HFF-Myc (cell line): ENCODE measurements around the gene PARD6A.
"Not testable (repeated sequence)": the region's sequence is repeated elsewhere in the genome, so short reads cannot be mapped to it uniquely, and the experiment has no call there.

Experiments
- DNase-seq: peaks from one replicate; pipeline ENCODE4 v3.0.0-alpha.2; 2011; ENCODE audit warnings: low read depth; ENCODE audit errors: extremely low read depth
- H3K4me3 ChIP-seq: replicated peaks from 2 replicates; pipeline ENCODE4 v1.5.1; 2011; ENCODE audit warnings: low read depth, mild to moderate bottlenecking, control low read depth, low read length
- TF ChIP-seq, protein P1 (sequence below): IDR thresholded peaks from 2 replicates; pipeline ENCODE4 v1.5.1; 2012; ENCODE audit warnings: mild to moderate bottlenecking, low read depth, low read length, control low read depth; ENCODE audit errors: missing control alignments

PARD6A gene

GRCh38 chr16:67676939-67677338 lies 16.2 kb downstream of the PARD6A start:
- TF ChIP-seq, protein P1, sequence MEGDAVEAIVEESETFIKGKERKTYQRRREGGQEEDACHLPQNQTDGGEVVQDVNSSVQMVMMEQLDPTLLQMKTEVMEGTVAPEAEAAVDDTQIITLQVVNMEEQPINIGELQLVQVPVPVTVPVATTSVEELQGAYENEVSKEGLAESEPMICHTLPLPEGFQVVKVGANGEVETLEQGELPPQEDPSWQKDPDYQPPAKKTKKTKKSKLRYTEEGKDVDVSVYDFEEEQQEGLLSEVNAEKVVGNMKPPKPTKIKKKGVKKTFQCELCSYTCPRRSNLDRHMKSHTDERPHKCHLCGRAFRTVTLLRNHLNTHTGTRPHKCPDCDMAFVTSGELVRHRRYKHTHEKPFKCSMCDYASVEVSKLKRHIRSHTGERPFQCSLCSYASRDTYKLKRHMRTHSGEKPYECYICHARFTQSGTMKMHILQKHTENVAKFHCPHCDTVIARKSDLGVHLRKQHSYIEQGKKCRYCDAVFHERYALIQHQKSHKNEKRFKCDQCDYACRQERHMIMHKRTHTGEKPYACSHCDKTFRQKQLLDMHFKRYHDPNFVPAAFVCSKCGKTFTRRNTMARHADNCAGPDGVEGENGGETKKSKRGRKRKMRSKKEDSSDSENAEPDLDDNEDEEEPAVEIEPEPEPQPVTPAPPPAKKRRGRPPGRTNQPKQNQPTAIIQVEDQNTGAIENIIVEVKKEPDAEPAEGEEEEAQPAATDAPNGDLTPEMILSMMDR: no peak
- H3K4me3 ChIP-seq: no peak overlapping the region
- DNase-seq: no peak

DNA sequence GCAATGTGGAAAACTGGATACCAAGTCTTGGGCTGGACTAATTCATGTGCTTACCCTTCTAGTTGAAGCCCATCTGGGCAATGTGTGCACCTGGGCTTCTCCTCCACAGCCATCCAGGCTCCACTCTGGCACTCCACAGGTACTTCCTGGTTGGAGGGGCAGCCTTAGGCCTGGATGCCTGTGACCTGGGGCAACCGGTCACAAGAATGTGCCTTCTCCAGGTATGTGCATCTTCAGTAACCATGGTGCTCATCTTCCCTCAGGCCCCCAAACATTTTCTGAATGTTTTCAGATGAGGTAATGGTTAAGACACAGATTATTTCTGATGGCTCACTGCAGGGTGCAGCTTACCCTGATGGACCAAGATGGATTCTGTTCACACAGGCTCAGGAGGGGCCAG lies 17.0 kb downstream of the PARD6A start:
- TF ChIP-seq, protein P1: no peak
- no peak overlapping the region for H3K4me3 ChIP-seq
- no peak for DNase-seq

DNA sequence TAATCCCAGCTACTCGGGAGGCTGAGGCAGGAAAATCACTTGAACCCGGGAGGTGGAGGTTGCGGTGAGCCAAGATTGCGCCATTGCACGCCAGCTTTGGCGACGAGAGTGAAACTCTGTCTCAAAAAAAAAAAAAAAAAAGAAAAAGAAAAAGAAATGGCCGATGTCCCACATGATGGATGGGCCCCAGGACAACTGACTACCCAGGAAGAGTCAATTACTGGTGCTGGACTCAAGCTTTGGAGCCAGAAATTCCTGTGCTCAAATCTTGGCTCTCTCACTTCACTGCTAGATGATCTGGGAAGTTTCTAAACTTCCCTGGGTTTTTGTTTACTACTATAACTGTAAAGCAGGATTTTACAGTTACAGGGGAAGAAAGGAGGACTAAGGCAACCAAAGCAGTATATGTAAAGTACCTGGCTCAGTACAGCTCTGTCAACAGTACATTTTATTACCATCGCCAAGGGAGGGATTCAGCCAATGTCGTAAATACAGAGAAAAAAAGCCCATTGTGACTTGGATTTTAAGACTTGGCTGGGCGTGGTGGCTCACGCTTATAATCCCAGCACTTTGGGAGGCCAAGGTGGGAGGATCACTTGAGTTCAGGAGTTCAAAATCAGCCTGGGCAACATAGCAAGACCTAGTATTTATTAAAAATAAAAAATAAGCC lies 17.7 kb downstream of the PARD6A start:
- H3K4me3 ChIP-seq: no peak overlapping the region
- no peak for DNase-seq
- TF ChIP-seq, protein P1: no peak

DNA sequence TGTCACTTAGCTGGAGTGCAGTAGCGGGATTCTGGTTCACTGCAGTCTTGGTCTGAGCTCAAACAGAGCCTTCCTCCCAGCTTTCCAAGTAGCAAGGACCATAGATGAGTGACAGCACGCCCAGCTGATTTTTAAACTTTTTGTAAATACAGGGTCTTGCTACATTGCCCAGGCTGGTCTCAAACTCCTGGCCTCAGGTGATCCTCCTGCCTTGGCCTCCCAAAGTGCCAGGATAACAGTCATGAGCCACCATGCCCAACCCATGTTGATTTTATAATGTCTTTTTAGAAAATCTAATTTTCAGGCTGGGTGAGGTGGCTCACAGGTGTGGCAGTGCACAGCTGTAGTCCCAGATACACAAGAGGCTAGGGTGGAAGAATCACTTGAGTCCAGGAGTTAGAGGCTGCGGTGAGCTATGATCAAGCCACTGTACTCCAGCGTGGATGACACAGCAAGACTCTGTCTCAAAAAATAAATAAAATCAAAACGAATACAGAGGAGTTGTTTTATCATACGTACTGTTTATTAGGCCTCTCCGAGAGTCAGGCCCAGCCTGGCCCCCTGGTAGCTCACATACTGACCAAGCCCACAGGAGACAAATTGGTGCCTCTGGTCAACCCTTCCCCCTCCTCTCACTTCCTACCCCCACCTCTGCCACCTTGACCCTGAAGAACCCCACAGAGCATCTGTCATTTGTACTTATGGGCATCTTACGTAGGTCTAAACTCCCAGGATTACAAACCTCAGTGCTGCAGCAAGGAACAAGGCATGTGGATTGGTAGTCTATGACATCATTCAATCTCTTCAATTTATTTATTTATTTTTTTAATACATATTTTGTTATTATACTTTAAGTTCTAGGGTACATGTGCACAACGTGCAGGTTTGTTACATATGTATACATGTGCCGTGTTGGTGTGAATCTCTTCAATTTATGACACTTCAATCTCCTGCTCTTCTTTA lies 19.5 kb downstream of the PARD6A start:
- H3K4me3 ChIP-seq: no peak overlapping the region
- TF ChIP-seq, protein P1: no peak
- no peak for DNase-seq

DNA sequence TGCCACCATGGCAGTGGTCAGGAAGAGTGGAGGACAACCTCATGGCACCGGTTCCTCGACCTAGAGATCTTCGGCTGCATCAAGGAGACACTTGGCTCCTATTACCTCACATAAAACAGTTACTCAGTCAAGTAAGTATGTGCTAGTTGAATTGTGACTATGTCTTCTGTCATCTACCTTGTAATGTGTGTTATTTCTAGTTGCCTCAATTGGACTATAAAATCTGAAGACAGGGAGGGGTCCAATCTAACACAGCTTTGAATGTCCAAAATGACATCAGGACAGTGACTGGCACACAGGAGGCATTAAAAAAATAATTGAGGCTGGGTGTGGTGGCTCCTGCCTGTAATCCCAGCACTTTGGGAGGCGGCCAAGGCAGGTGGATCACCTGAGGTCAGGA lies 23.0 kb downstream of the PARD6A start:
- DNase-seq: no peak
- TF ChIP-seq, protein P1: no peak
- H3K4me3 ChIP-seq: no peak overlapping the region

DNA sequence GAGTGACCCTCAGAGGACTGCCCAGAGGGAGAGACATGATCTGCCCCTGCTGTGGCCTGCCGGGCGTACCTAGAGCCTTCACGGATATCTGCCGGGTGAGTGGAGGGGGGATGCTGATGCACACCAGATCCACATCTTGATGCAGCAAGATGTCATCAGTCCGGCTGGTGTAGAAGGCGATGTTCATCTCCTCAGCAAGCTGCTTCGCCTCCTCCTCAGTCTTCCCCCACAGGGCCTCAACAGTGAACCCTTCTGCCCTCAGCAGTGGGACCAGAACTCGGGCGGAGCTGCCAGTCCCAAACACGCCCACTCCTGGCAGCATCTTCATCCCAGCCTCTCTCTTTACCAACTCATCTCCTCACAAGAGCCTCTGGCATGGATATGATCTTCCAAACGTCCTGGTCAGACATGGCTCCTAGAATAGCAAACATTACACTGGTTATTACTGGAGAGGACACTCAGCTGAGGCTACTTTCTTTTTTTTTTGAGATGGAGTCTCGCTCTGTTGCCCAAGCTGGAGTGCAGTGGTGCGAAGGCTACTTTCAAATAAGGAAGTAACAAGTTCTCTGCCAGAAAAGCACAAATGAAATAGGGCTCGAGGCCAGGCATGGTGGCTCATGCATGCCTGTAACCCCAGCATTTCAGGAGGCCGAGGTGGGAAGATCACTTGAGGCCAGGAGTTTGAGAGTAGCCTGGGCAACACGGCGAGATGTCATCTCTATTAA lies 24.8 kb downstream of the PARD6A start:
- TF ChIP-seq, protein P1: no peak
- DNase-seq: no peak
- no peak overlapping the region for H3K4me3 ChIP-seq

GRCh38 chr16:67693517-67694285 lies 32.9 kb downstream of the PARD6A start:
- not testable (repeated sequence) for DNase-seq, H3K4me3 ChIP-seq
